ENCODE data around the gene RNF114. TPM values are rescaled to one million over a fixed set of nuclear protein-coding genes. Genes with fewer than 3 reads are reported as not detected.

The RNF114 gene
- total RNA-seq, 1 donor from 2014 or later = 62.9 TPM

DNA sequence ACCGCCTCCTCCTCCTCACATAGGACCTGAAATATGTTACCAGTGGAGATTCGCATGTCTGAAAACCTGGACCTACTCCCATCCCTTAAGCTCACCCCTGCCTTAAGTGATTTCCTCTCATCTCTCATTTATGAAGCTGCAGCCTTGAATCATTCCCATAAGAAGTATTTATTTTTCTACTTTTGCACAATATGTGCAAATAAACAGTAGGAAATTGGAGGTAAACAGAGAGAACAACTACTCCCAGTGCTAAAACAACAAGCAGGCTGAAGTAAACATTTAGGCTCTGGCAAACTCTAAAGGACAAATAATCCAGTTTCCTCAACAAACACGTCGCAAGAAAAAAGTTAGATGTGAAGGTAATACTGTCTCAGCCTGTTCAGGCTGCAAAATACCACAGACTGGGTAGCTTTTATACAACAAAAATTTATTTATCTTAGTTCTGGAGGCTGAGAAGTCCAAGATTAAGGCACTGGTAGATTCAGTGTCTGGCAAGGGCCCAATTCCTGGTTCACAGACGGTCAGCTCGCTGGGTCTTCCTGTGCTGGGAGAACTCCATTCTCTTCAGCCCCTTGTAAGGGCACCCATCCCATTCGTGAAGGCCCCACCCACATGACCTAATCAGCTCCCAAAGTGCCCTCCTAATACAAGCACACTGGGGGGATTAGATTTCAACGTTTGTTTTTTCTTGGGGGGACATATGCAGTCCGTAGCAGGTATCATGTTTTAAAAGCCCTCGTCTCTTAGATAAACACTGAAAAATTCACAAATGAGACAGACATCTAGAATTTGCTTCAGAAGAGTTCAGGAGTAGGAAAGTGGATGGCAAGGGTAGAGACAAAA, 36.4 kb upstream of the RNF114 start:
- peaks cover 9% of the 10 kb centered on the region for H3K4me1 Mint-ChIP-seq (ENCODE audit: unreplicated experiment)
- no peak overlapping the region for H3K27ac Mint-ChIP-seq
- no peak for DNase-seq (ENCODE audit: extremely low spot score, unreplicated experiment)
- H3K4me3 Mint-ChIP-seq = no peak overlapping the region
- H3K9me3 Mint-ChIP-seq = no peaks in the 10 kb centered on the region
- TF ChIP-seq, protein P1, sequence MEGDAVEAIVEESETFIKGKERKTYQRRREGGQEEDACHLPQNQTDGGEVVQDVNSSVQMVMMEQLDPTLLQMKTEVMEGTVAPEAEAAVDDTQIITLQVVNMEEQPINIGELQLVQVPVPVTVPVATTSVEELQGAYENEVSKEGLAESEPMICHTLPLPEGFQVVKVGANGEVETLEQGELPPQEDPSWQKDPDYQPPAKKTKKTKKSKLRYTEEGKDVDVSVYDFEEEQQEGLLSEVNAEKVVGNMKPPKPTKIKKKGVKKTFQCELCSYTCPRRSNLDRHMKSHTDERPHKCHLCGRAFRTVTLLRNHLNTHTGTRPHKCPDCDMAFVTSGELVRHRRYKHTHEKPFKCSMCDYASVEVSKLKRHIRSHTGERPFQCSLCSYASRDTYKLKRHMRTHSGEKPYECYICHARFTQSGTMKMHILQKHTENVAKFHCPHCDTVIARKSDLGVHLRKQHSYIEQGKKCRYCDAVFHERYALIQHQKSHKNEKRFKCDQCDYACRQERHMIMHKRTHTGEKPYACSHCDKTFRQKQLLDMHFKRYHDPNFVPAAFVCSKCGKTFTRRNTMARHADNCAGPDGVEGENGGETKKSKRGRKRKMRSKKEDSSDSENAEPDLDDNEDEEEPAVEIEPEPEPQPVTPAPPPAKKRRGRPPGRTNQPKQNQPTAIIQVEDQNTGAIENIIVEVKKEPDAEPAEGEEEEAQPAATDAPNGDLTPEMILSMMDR (conservative IDR thresholded peaks at IDR 0.05) = no peak
- peaks cover 4% of the 10 kb centered on the region for H3K36me3 Mint-ChIP-seq
- H3K27me3 Mint-ChIP-seq = no peaks in the 10 kb centered on the region

DNA sequence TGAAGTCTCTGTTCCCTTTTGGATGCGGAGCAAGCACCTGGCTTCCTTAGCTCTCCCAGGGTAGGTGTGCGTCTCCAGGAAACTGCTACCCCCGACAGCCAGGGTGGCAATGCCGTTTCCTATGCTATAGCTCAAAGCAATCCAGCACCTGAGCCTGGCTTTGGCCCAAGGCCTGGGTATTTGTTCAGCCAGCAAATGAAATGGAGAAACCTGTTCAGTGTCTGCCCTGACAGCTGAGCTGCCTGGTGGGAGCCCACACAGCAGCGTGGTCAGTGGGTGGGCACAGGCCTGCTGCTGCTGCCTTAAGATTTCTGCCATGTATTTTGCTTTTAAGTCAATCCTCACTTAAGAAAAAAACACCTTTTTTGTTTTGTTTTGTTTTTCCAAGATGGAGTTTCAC, 34.6 kb upstream of the RNF114 start:
- H3K4me3 Mint-ChIP-seq = no peak overlapping the region
- H3K27me3 Mint-ChIP-seq = no peaks in the 10 kb centered on the region
- no peak overlapping the region for H3K27ac Mint-ChIP-seq
- H3K4me1 Mint-ChIP-seq (ENCODE audit: unreplicated experiment) = peaks cover 9% of the 10 kb centered on the region
- TF ChIP-seq, protein P1 (conservative IDR thresholded peaks at IDR 0.05) = no peak
- no peak for DNase-seq (ENCODE audit: extremely low spot score, unreplicated experiment)
- H3K9me3 Mint-ChIP-seq = no peaks in the 10 kb centered on the region
- peaks cover 12% of the 10 kb centered on the region for H3K36me3 Mint-ChIP-seq

DNA sequence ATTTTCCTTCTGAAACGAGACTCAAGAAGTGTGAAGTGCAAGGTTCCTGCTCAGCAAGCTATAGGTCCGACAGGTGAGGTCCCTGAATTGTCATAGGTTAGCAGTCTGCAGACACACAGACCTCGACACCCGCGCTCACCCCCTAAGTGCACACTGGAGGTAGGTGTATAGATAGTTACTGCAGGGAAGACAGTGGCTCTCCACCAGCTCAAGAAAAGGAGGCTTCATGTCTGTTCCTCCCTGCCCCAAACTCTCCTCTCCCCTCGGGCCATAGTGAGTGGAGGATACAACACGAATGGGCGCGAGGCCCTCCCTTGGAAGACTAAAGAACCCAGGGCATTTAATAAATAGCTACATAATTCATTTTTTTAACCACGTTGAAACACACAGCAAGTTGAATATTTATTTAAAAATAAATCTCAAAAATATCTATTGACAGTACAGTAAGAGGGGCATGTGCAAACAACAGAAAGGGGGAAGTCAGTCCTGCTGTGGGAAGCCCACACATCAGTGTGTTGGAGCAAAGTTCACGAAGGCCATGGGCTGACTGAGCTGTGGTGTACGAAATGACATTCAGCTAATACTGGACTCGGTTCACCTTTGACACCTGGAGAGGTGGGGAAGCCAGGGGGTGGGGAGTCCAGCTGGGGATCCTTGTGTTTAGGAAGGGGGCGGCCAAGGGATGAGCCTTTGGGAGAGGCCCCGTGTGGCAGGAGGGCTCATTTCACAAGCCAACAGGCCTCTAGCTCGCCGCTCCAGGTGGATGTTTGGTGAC, 31.6 kb upstream of the RNF114 start:
- peaks cover 16% of the 10 kb centered on the region for H3K36me3 Mint-ChIP-seq

DNA sequence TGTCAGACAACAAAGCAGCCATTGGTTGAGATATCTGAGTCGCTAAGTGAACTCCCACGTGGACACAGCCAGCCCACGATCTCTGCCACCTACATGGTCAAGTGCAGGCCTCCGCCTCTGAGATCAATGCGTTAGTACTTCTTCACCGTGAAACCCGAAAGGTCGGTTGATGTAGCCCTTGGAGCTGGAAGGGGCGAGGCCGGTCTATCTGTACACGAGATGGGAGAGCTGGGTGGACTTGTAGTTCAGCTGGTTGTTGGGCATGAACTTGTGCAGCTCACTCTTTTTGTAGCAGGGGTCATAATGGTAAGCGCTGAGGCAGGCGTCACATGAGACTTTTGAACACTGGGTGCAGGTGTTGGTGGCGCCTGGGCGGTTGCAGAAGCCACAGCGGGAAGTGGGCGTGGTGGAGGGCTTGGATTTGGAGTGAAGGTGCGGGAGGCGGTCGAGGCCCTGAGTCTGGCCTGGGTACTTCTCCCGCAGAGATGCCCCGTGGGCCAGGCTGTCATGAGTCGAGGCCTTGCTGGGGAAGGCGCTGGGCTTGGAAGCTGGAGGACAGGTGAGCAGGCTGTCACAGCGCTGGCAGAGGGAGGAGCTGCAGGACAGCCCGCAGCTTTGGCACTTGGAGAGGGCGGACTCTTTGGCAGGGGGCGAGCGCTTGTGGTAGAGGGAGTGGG, 30.6 kb upstream of the RNF114 start:
- Mint-ChIP-seq H3K4me1 (ENCODE audit: unreplicated experiment) (peaks cover 12% of the 10 kb centered on the region), H3K36me3 (peaks cover 16% of the 10 kb centered on the region), H3K27me3 (no peaks in the 10 kb centered on the region), H3K9me3 (no peaks in the 10 kb centered on the region), H3K4me3 (no peak overlapping the region), H3K27ac (no peak overlapping the region)
- TF ChIP-seq, protein P1 (conservative IDR thresholded peaks at IDR 0.05) = no peak
- DNase-seq (ENCODE audit: extremely low spot score, unreplicated experiment) = no peak

More for the DNA sequence above, 31.6 kb upstream of the RNF114 start:
- no peak overlapping the region for H3K27ac Mint-ChIP-seq
- no peak for DNase-seq (ENCODE audit: extremely low spot score, unreplicated experiment)
- TF ChIP-seq, protein P1 (conservative IDR thresholded peaks at IDR 0.05) = no peak
- H3K9me3 Mint-ChIP-seq = no peaks in the 10 kb centered on the region
- no peak overlapping the region for H3K4me3 Mint-ChIP-seq
- H3K4me1 Mint-ChIP-seq (ENCODE audit: unreplicated experiment) = peaks cover 8% of the 10 kb centered on the region
- no peaks in the 10 kb centered on the region for H3K27me3 Mint-ChIP-seq

DNA sequence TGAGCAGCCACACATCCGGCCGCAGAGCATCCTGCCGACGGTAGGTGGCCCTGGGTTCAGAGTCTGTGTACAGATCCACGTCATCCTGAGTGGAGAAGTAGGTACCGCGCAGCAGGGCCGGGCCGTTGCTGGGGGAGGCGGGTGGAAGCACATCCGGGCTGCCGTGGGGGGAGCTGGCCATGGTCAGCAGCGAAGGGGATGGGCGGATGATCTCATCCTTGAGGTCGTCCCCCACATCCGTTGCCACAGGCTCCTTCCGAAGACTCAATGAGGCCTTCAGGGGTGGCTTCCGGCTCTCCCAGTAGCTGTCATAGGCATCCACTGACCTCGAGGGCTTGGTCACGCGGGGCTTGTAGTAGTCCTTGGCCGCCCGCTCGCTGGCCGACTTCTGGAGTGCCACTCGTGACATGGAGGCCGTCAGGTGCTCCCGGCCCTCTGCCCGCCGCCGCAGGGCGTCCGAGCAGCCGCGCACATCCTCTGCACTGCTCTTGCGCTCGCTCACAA, 30.0 kb upstream of the RNF114 start:
- Mint-ChIP-seq H3K36me3 (peaks cover 16% of the 10 kb centered on the region), H3K4me1 (ENCODE audit: unreplicated experiment) (peaks cover 14% of the 10 kb centered on the region), H3K27ac (no peak overlapping the region), H3K27me3 (no peaks in the 10 kb centered on the region), H3K4me3 (no peak overlapping the region), H3K9me3 (no peaks in the 10 kb centered on the region)
- DNase-seq (ENCODE audit: extremely low spot score, unreplicated experiment) = no peak
- TF ChIP-seq, protein P1 (conservative IDR thresholded peaks at IDR 0.05) = no peak

Data from type B pancreatic cell (in vitro differentiated cells).